ENCODE results near the gene POLR2M.

POLR2M gene

GRCh38 chr15:57697588-57697987 is 8.9 kb upstream of the POLR2M start:
- Histone ChIP-seq H3K4me2 (ENCODE audit: insufficient read depth, low read length, poor library complexity, severe bottlenecking) (no peak overlapping the region), H2AFZ (ENCODE audit: low read length) (no peak overlapping the region), H2BK5ac (ENCODE audit: low read length) (no peak overlapping the region), H3K79me1 (ENCODE audit: low read depth, low read length) (no peaks in the 10 kb centered on the region), H3K23ac (ENCODE audit: low read depth, low read length, poor library complexity) (no peak overlapping the region), H2BK15ac (ENCODE audit: low read length) (no peak overlapping the region), H3K4ac (ENCODE audit: low read length) (no peak overlapping the region), H3K27me3 (ENCODE audit: control insufficient read depth in 3 of 3, insufficient read depth in 3 of 3, low read depth in 1 of 3, low read length in 3 of 3) (peaks cover 0 to 29% (median 0%) of the 10 kb centered on the region in 3 experiments), H3K9ac (ENCODE audit: low read depth, low read length, poor library complexity) (no peak overlapping the region), H3K36me3 (replicated peaks in 1 of 2; ENCODE audit: control insufficient read depth in 2 of 2, insufficient read depth in 2 of 2, low read length in 2 of 2) (no peaks in the 10 kb centered on the region), H3K4me3 (ENCODE audit: low read length in 2 of 2) (no peak overlapping the region), H3K18ac (ENCODE audit: low read length) (no peak overlapping the region), H3K14ac (ENCODE audit: low read length) (no peak overlapping the region), H2AK5ac (ENCODE audit: low read depth, low read length) (no peak overlapping the region), H3K4me1 (ENCODE audit: control insufficient read depth in 2 of 2, insufficient read depth in 1 of 2, low read depth in 1 of 2, low read length in 2 of 2) (peaks cover 0 to 1% of the 10 kb centered on the region in 2 donors), H4K8ac (ENCODE audit: low read depth, low read length) (no peak overlapping the region), H3K27ac (replicated peaks; ENCODE audit: low read length) (no peak overlapping the region), H2BK12ac (ENCODE audit: low read length) (no peak overlapping the region), H4K91ac (ENCODE audit: low read depth, low read length, poor library complexity) (no peak overlapping the region), H2BK120ac (ENCODE audit: low read depth, low read length) (no peak overlapping the region), H3K9me3 (replicated peaks in 1 of 2; ENCODE audit: control insufficient read depth in 2 of 2, insufficient read depth in 1 of 2, low read depth in 1 of 2, low read length in 2 of 2) (no peaks in the 10 kb centered on the region)
- no CpG with 5 or more reads among the region's 4 CpGs for WGBS, 2 donors (ENCODE audit: extremely low coverage in 2 of 2, insufficient read length in 2 of 2, insufficient replicate concordance in 1 of 2)
- DNase-seq (ENCODE audit: low spot score): no peak

- no peak overlapping the region for H2AFZ ChIP-seq (ENCODE audit: low read length)
- H3K14ac ChIP-seq (ENCODE audit: low read length): no peak overlapping the region
- H3K9ac ChIP-seq (ENCODE audit: low read depth, low read length, poor library complexity): no peak overlapping the region
- no peak overlapping the region for H2BK120ac ChIP-seq (ENCODE audit: low read depth, low read length)
- no peak overlapping the region for H4K8ac ChIP-seq (ENCODE audit: low read depth, low read length)
- no peak overlapping the region for H3K18ac ChIP-seq (ENCODE audit: low read length)
- no peaks in the 10 kb centered on the region for H3K9me3 ChIP-seq (replicated peaks in 1 of 2; ENCODE audit: control insufficient read depth in 2 of 2, insufficient read depth in 1 of 2, low read depth in 1 of 2, low read length in 2 of 2)
- DNase-seq (ENCODE audit: low spot score): no peak
- H3K27me3 ChIP-seq (ENCODE audit: control insufficient read depth in 3 of 3, insufficient read depth in 3 of 3, low read depth in 1 of 3, low read length in 3 of 3): peaks cover 0 to 34% (median 0%) of the 10 kb centered on the region in 3 experiments
- H2BK15ac ChIP-seq (ENCODE audit: low read length): no peak overlapping the region
- no peak overlapping the region for H4K91ac ChIP-seq (ENCODE audit: low read depth, low read length, poor library complexity)
- no peak overlapping the region for H3K4me2 ChIP-seq (ENCODE audit: insufficient read depth, low read length, poor library complexity, severe bottlenecking)
- H3K4me3 ChIP-seq (ENCODE audit: low read length in 2 of 2): no peak overlapping the region
- H3K27ac ChIP-seq (replicated peaks; ENCODE audit: low read length): no peak overlapping the region
- H2AK5ac ChIP-seq (ENCODE audit: low read depth, low read length): no peak overlapping the region
- no peak overlapping the region for H3K4ac ChIP-seq (ENCODE audit: low read length)
- H3K23ac ChIP-seq (ENCODE audit: low read depth, low read length, poor library complexity): no peak overlapping the region
- no peaks in the 10 kb centered on the region for H3K79me1 ChIP-seq (ENCODE audit: low read depth, low read length)
- no peaks in the 10 kb centered on the region for H3K36me3 ChIP-seq (replicated peaks in 1 of 2; ENCODE audit: control insufficient read depth in 2 of 2, insufficient read depth in 2 of 2, low read length in 2 of 2)
- H2BK12ac ChIP-seq (ENCODE audit: low read length): no peak overlapping the region
- H3K4me1 ChIP-seq (ENCODE audit: control insufficient read depth in 2 of 2, insufficient read depth in 1 of 2, low read depth in 1 of 2, low read length in 2 of 2): peaks cover 0 to 1% of the 10 kb centered on the region in 2 donors
- H2BK5ac ChIP-seq (ENCODE audit: low read length): no peak overlapping the region
These were observed 8.3 kb upstream of the POLR2M start for GRCh38 chr15:57698243-57698642.

GRCh38 chr15:57698991-57699390 is 7.5 kb upstream of the POLR2M start:
- WGBS, 2 donors (ENCODE audit: extremely low coverage in 2 of 2, insufficient read length in 2 of 2, insufficient replicate concordance in 1 of 2): no CpG with 5 or more reads among the region's 4 CpGs
- Histone ChIP-seq H3K27ac (replicated peaks; ENCODE audit: low read length) (no peak overlapping the region), H2BK5ac (ENCODE audit: low read length) (no peak overlapping the region), H3K4me3 (ENCODE audit: low read length in 2 of 2) (no peak overlapping the region), H3K4me1 (ENCODE audit: control insufficient read depth in 2 of 2, insufficient read depth in 1 of 2, low read depth in 1 of 2, low read length in 2 of 2) (peaks cover 0 to 1% of the 10 kb centered on the region in 2 donors), H3K9me3 (replicated peaks in 1 of 2; ENCODE audit: control insufficient read depth in 2 of 2, insufficient read depth in 1 of 2, low read depth in 1 of 2, low read length in 2 of 2) (no peaks in the 10 kb centered on the region), H2BK120ac (ENCODE audit: low read depth, low read length) (no peak overlapping the region), H3K36me3 (replicated peaks in 1 of 2; ENCODE audit: control insufficient read depth in 2 of 2, insufficient read depth in 2 of 2, low read length in 2 of 2) (no peaks in the 10 kb centered on the region), H3K79me1 (ENCODE audit: low read depth, low read length) (no peaks in the 10 kb centered on the region), H3K4ac (ENCODE audit: low read length) (no peak overlapping the region), H2AFZ (ENCODE audit: low read length) (no peak overlapping the region), H3K14ac (ENCODE audit: low read length) (no peak overlapping the region), H2AK5ac (ENCODE audit: low read depth, low read length) (no peak overlapping the region), H3K4me2 (ENCODE audit: insufficient read depth, low read length, poor library complexity, severe bottlenecking) (no peak overlapping the region), H4K91ac (ENCODE audit: low read depth, low read length, poor library complexity) (no peak overlapping the region), H2BK12ac (ENCODE audit: low read length) (no peak overlapping the region), H3K9ac (ENCODE audit: low read depth, low read length, poor library complexity) (no peak overlapping the region), H3K18ac (ENCODE audit: low read length) (no peak overlapping the region), H2BK15ac (ENCODE audit: low read length) (no peak overlapping the region), H3K23ac (ENCODE audit: low read depth, low read length, poor library complexity) (no peak overlapping the region), H3K27me3 (ENCODE audit: control insufficient read depth in 3 of 3, insufficient read depth in 3 of 3, low read depth in 1 of 3, low read length in 3 of 3) (peaks cover 0 to 41% (median 0%) of the 10 kb centered on the region in 3 experiments), H4K8ac (ENCODE audit: low read depth, low read length) (no peak overlapping the region)
- DNase-seq (ENCODE audit: low spot score): no peak

- H4K8ac ChIP-seq (ENCODE audit: low read depth, low read length): no peak overlapping the region
These were observed 3.1 kb upstream of the POLR2M start for GRCh38 chr15:57703387-57703786.

More at GRCh38 chr15:57703387-57703786, 3.1 kb upstream of the POLR2M start:
- no peak overlapping the region for H2BK120ac ChIP-seq (ENCODE audit: low read depth, low read length)
- H3K4me1 ChIP-seq (ENCODE audit: control insufficient read depth in 2 of 2, insufficient read depth in 1 of 2, low read depth in 1 of 2, low read length in 2 of 2): peaks cover 2 to 4% of the 10 kb centered on the region in 2 donors
- no peak overlapping the region for H3K18ac ChIP-seq (ENCODE audit: low read length)
- DNase-seq (ENCODE audit: low spot score): no peak
- H3K79me1 ChIP-seq (ENCODE audit: low read depth, low read length): peaks cover 2% of the 10 kb centered on the region
- no peak overlapping the region for H3K4ac ChIP-seq (ENCODE audit: low read length)
- no peak overlapping the region for H2BK15ac ChIP-seq (ENCODE audit: low read length)
- H3K9ac ChIP-seq (ENCODE audit: low read depth, low read length, poor library complexity): no peak overlapping the region
- H3K27me3 ChIP-seq (ENCODE audit: control insufficient read depth in 3 of 3, insufficient read depth in 3 of 3, low read depth in 1 of 3, low read length in 3 of 3): peaks cover 0 to 40% (median 0%) of the 10 kb centered on the region in 3 experiments
- H2AK5ac ChIP-seq (ENCODE audit: low read depth, low read length): no peak overlapping the region
- no peak overlapping the region for H2BK5ac ChIP-seq (ENCODE audit: low read length)
- H2BK12ac ChIP-seq (ENCODE audit: low read length): no peak overlapping the region
- H3K27ac ChIP-seq (replicated peaks; ENCODE audit: low read length): no peak overlapping the region
- no CpG with 5 or more reads among the region's 2 CpGs for WGBS, 2 donors (ENCODE audit: extremely low coverage in 2 of 2, insufficient read length in 2 of 2, insufficient replicate concordance in 1 of 2)
- H3K14ac ChIP-seq (ENCODE audit: low read length): no peak overlapping the region
- H3K4me2 ChIP-seq (ENCODE audit: insufficient read depth, low read length, poor library complexity, severe bottlenecking): no peak overlapping the region
- no peak overlapping the region for H3K23ac ChIP-seq (ENCODE audit: low read depth, low read length, poor library complexity)
- no peak overlapping the region for H4K91ac ChIP-seq (ENCODE audit: low read depth, low read length, poor library complexity)
- H2AFZ ChIP-seq (ENCODE audit: low read length): peak overlapping the region; percentile 26
- peaks cover 3 to 4% of the 10 kb centered on the region in 2 donors for H3K9me3 ChIP-seq (replicated peaks in 1 of 2; ENCODE audit: control insufficient read depth in 2 of 2, insufficient read depth in 1 of 2, low read depth in 1 of 2, low read length in 2 of 2)
- peaks cover 0 to under 1% of the 10 kb centered on the region in 2 donors for H3K36me3 ChIP-seq (replicated peaks in 1 of 2; ENCODE audit: control insufficient read depth in 2 of 2, insufficient read depth in 2 of 2, low read length in 2 of 2)
- no peak overlapping the region for H3K4me3 ChIP-seq (ENCODE audit: low read length in 2 of 2)
